Endothelial cell (in vitro differentiated cells): ENCODE results near the gene CHD6. TPM values are rescaled to one million over a fixed set of nuclear protein-coding genes. Genes with fewer than 3 reads are reported as not detected.

Experiments
- DNase-seq: peaks from one replicate; pipeline ENCODE4 v3.0.0; 2021; ENCODE audit warnings: low spot score
- H3K27ac Mint-ChIP-seq: one replicate; pipeline ENCODE4 v1.8.0; 2021; ENCODE audit warnings: mixed read lengths, inconsistent platforms; ENCODE audit not compliant: unreplicated experiment
- H3K27me3 Mint-ChIP-seq: one replicate; pipeline ENCODE4 v1.8.0; 2021; ENCODE audit warnings: mild to moderate bottlenecking, moderate library complexity, mixed read lengths, inconsistent platforms; ENCODE audit not compliant: unreplicated experiment
- H3K36me3 Mint-ChIP-seq: one replicate; pipeline ENCODE4 v1.8.0; 2021; ENCODE audit warnings: mild to moderate bottlenecking, low read depth, mixed read lengths, inconsistent platforms; ENCODE audit not compliant: unreplicated experiment
- H3K4me1 Mint-ChIP-seq: one replicate; pipeline ENCODE4 v1.8.0; 2021; ENCODE audit warnings: mild to moderate bottlenecking, mixed read lengths, inconsistent platforms; ENCODE audit not compliant: unreplicated experiment
- H3K4me3 Mint-ChIP-seq: one replicate; pipeline ENCODE4 v1.8.0; 2021; ENCODE audit warnings: mild to moderate bottlenecking, mixed read lengths, inconsistent platforms; ENCODE audit not compliant: unreplicated experiment
- H3K9me3 Mint-ChIP-seq: one replicate; pipeline ENCODE4 v1.8.0; 2021; ENCODE audit warnings: mixed read lengths, inconsistent platforms; ENCODE audit not compliant: unreplicated experiment
- total RNA-seq: library from RNA; stranded (reverse); fragmentation: NEBNext Ultra II Directional; extraction: Animal tissue kit (Norgen Biotek cat#: 25700); gene quantifications from one replicate; pipeline ENCODE4 v1.2.1, GENCODE V29; 2021; ENCODE audit not compliant: unreplicated experiment
- TF ChIP-seq, protein P1 (sequence below): fragments of 200-600 bp; sonication (generic); IDR thresholded peaks from one replicate; pipeline ENCODE4 v1.5.0; 2021; ENCODE audit warnings: antibody characterized with exemption; ENCODE audit not compliant: unreplicated experiment

Gene CHD6
- total RNA-seq, 1 donor from 2014 or later = 71.8 TPM

DNA sequence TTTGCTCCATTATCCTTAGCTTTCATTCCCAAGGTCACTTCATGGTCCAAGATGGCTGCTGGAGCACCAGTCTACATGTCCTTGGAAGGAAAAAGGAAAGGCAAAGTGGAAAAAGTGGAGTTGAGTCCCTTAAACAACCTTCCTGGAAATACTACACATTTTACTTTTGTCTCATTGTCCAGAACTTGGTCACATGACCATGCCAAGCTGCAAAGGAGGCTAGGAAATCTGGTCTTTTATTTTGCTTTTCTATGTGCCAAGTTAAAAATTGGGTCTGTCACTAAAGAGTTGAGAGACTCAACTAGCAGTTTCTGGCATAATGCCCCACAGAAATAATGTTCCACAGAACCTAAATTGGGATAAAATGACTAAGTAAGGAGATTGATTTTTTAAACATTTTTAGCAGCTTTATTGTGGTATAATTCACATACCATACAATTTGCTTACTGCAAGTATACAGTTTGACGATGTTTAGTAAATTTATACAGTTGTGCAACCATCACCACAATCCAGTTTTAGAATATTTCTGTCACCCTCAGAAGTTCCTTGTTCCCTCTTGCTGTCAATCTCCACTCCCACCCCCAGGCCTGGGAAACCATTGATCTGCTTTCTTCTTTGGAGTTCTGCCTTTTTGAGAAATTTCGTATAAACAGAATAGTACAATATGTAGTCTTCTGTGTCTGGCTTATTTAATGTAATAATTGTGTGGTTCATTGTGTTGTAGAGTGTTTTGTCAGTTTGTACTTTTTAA is 5.6 kb upstream of the CHD6 start:
- H3K27me3 Mint-ChIP-seq = no peaks in the 10 kb centered on the region
- no peaks in the 10 kb centered on the region for H3K36me3 Mint-ChIP-seq

DNA sequence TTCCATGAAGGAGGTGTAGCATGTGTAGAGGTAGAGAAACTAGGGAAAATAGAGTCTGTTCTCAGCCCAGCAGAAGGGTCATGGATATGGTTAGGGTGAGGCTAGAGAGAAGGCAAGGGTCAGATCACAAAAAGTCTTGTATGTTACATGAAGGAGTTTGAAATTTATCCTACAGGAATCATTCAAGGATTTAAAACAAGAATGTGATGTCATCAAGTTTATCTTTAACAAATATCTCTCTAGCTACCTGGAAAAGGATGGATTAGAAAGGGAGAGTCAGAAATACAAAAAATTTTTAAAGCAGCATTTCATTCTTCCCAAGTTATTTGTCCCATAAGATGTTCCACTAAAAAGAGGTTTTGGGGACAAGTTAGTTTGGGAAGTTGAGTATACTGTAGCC is 4.4 kb upstream of the CHD6 start:
- H3K4me1 Mint-ChIP-seq = peaks cover 3% of the 10 kb centered on the region
- DNase-seq = no peak
- TF ChIP-seq, protein P1, sequence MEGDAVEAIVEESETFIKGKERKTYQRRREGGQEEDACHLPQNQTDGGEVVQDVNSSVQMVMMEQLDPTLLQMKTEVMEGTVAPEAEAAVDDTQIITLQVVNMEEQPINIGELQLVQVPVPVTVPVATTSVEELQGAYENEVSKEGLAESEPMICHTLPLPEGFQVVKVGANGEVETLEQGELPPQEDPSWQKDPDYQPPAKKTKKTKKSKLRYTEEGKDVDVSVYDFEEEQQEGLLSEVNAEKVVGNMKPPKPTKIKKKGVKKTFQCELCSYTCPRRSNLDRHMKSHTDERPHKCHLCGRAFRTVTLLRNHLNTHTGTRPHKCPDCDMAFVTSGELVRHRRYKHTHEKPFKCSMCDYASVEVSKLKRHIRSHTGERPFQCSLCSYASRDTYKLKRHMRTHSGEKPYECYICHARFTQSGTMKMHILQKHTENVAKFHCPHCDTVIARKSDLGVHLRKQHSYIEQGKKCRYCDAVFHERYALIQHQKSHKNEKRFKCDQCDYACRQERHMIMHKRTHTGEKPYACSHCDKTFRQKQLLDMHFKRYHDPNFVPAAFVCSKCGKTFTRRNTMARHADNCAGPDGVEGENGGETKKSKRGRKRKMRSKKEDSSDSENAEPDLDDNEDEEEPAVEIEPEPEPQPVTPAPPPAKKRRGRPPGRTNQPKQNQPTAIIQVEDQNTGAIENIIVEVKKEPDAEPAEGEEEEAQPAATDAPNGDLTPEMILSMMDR = no peak
- H3K36me3 Mint-ChIP-seq = no peaks in the 10 kb centered on the region
- no peaks in the 10 kb centered on the region for H3K27me3 Mint-ChIP-seq
- H3K9me3 Mint-ChIP-seq = no peaks in the 10 kb centered on the region
- H3K4me3 Mint-ChIP-seq = no peak overlapping the region
- H3K27ac Mint-ChIP-seq = no peak overlapping the region

More for the DNA sequence above, 5.6 kb upstream of the CHD6 start:
- Mint-ChIP-seq H3K4me3 (no peak overlapping the region), H3K27ac (no peak overlapping the region), H3K9me3 (no peaks in the 10 kb centered on the region), H3K4me1 (peaks cover 3% of the 10 kb centered on the region)
- TF ChIP-seq, protein P1 = no peak
- no peak for DNase-seq

DNA sequence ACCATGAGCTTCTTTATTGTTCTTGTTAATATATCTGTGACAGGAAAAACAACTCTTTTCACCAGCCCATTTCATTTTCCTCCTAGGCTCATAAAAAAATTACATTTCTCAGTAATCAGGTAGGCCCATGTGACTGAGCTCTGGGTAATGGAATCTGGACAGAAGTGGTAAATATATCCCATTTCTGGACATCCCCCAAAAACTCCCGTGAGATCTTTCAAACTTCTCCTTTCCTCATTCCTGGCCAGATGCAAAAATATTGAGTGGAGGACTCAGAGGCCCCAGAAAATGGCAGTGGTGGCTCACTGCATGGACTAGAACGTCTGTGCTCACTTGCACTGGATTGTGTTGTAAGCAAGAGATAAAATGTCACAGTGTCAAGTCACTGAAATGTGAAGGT is 3.8 kb upstream of the CHD6 start:
- no peaks in the 10 kb centered on the region for H3K36me3 Mint-ChIP-seq
- H3K9me3 Mint-ChIP-seq = no peaks in the 10 kb centered on the region
- TF ChIP-seq, protein P1 = no peak
- H3K27ac Mint-ChIP-seq = no peak overlapping the region
- peaks cover 8% of the 10 kb centered on the region for H3K4me1 Mint-ChIP-seq
- H3K4me3 Mint-ChIP-seq = no peak overlapping the region
- no peaks in the 10 kb centered on the region for H3K27me3 Mint-ChIP-seq
- DNase-seq = no peak

DNA sequence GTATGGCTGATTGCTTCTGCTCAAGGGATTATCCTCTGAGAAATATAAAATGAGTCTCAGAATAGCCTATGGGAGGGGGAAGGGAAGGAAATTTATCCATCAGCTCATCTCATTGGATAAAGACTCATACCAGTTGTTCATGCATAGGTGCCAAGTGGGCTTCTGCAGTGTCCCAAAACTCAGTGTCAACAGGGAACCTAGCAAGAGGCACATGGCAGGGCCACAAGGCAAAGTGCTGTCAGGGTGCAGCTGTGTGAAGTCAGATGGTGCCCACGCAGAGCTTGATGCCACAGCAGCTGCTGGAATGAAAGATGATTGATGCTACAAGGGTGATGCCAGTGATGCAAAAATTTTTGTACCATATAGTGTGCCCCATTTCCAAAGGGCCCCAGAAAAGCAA is 3.2 kb upstream of the CHD6 start:
- Mint-ChIP-seq H3K27me3 (no peaks in the 10 kb centered on the region), H3K9me3 (no peaks in the 10 kb centered on the region)
- TF ChIP-seq, protein P1 = no peak

DNA sequence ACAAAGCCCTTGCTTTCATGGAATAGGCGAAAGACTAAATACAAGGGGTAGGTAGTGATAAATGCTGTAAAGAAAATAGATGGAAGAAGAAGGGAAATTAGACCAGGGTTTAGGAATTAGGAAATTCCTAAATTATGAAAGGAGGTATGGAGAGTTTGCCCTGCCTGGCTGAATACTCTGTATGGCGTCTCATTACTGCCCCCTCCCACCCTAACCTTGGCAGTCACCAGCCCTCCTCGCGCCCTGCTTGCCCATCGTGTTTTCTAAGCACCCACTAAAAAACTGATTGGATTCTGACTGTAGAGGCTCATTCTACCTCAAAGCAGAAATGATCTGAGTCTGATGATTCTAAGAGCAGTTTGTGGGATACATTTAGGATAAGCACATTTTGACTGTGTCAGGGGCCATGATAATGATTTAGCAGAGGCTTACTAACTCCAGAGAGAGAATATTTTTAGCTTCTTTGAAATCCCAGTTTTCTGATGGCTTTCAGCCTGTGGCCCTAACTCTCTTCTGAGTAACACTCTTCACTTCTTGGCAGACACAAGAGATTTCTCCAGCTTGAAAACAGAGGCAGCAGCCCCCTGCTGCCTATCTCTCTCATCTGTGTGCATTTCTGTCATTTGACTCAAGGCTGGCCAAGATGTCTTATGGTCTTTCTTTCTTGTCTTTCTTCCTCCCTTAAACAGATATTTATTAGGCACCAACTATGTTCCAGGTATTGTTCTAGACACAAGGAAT is 1.4 kb upstream of the CHD6 start:
- Mint-ChIP-seq H3K27ac (peak overlapping the region; percentile 22), H3K4me1 (peaks cover 19% of the 10 kb centered on the region), H3K27me3 (no peaks in the 10 kb centered on the region), H3K36me3 (no peaks in the 10 kb centered on the region), H3K4me3 (peak overlapping the region; percentile 91), H3K9me3 (no peaks in the 10 kb centered on the region)
- TF ChIP-seq, protein P1 = no peak
- DNase-seq = peak; percentile 7

More for the DNA sequence above, 3.2 kb upstream of the CHD6 start:
- DNase-seq = no peak
- Mint-ChIP-seq H3K27ac (no peak overlapping the region), H3K36me3 (no peaks in the 10 kb centered on the region), H3K4me1 (peaks cover 13% of the 10 kb centered on the region), H3K4me3 (no peak overlapping the region)
